A673 (cell line): ENCODE data around the gene SYT17. TPM values are rescaled to one million over a fixed set of nuclear protein-coding genes. Genes with fewer than 3 reads are reported as not detected.

Source experiments
- BruUV-seq: library from RNA; stranded (reverse); fragments of 400-500 nt; replicated peaks from 2 replicates; lab custom pipeline; 2021; lab: Mats Ljungman, UMichigan
- CTCF ChIA-PET: fragments of 300-600 bp; sonication (Branson Sonifier 250); formaldehyde crosslinking; loops from one replicate; lab custom pipeline; 2022; ENCODE audit warnings: antibody characterized with exemption; lab: Charles Lee
- POLR2A ChIA-PET: fragments of 300-600 bp; sonication (Branson Sonifier 250); formaldehyde crosslinking; loops from one replicate; lab custom pipeline; 2022; ENCODE audit warnings: antibody characterized with exemption; ENCODE audit not compliant: low non-redundant PET; lab: Charles Lee
- DNase-seq: peaks from one replicate; pipeline ENCODE4 v3.0.0-alpha.2; 2015; ENCODE audit warnings: low spot score
- H3K27ac ChIP-seq: fragments of 200-600 bp; sonication (generic); 2 replicates; pipeline ENCODE4 v1.5.1; 2016; ENCODE audit warnings: mixed run types, low read depth, mild to moderate bottlenecking, mixed read lengths, antibody characterized with exemption, low read length; ENCODE audit not compliant: poor library complexity, severe bottlenecking
- H3K27me3 ChIP-seq: fragments of 200-600 bp; sonication (generic); replicated peaks from 2 replicates; pipeline ENCODE4 v1.6.1; 2017; ENCODE audit warnings: mixed run types, low read depth, mild to moderate bottlenecking, mixed read lengths, antibody characterized with exemption, low read length; ENCODE audit not compliant: insufficient read depth, poor library complexity
- H3K36me3 ChIP-seq: fragments of 200-600 bp; sonication (generic); 2 replicates; pipeline ENCODE4 v1.6.1; 2016; ENCODE audit warnings: mixed run types, mild to moderate bottlenecking, mixed read lengths, antibody characterized with exemption, low read length; ENCODE audit not compliant: insufficient read depth, poor library complexity, severe bottlenecking
- H3K4me1 ChIP-seq: fragments of 200-600 bp; sonication (generic); 2 replicates; pipeline ENCODE4 v1.6.1; 2017; ENCODE audit warnings: mixed run types, mild to moderate bottlenecking, mixed read lengths, antibody characterized with exemption, low read length; ENCODE audit not compliant: insufficient read depth, poor library complexity, severe bottlenecking
- H3K4me3 ChIP-seq: fragments of 200-600 bp; sonication (generic); 2 replicates; pipeline ENCODE4 v1.5.1; 2016; ENCODE audit warnings: low read depth, mixed run types, mild to moderate bottlenecking, mixed read lengths, low read length; ENCODE audit not compliant: poor library complexity, severe bottlenecking
- H3K9me3 ChIP-seq: fragments of 200-600 bp; sonication (generic); 2 replicates; pipeline ENCODE4 v1.6.1; 2016; ENCODE audit warnings: mixed run types, low read depth, mild to moderate bottlenecking, mixed read lengths, antibody characterized with exemption, low read length; ENCODE audit not compliant: poor library complexity, severe bottlenecking
- CTCF ChIP-seq: fragments of 300-800, 200-600 bp; sonication (generic); conservative IDR thresholded peaks from 2 replicates; pipeline ENCODE4 v1.5.1; 2017; ENCODE audit warnings: low read depth, mild to moderate bottlenecking, antibody characterized with exemption, low read length, moderate library complexity, mixed read lengths
- EZH2 ChIP-seq: fragments of 200-600 bp; sonication (generic); IDR thresholded peaks from 2 replicates; pipeline ENCODE4 v1.6.1; 2017; ENCODE audit warnings: borderline replicate concordance, low read depth, mild to moderate bottlenecking, mixed read lengths, antibody characterized with exemption, low read length; ENCODE audit not compliant: poor library complexity, severe bottlenecking
- intact Hi-C: fragments of 100-400 bp; cut with micrococcal nuclease; formaldehyde crosslinking; loops from one replicate; pipeline ENCODE4 v1.10.0; 2022; ENCODE audit not compliant: unreplicated experiment
- total RNA-seq: library from RNA; stranded (reverse); gene quantifications from 2 replicates; pipeline ENCODE4 v1.2.3, GENCODE V29; 2021

Gene SYT17
- total RNA-seq, 1 experiment from 2014 or later = 0.24 TPM

GRCh38 chr16:19196871-19197270, 28.8 kb downstream of the SYT17 start:
- Histone ChIP-seq H3K9me3 (no peaks in the 10 kb centered on the region), H3K36me3 (no peaks in the 10 kb centered on the region), H3K27ac (no peak overlapping the region), H3K4me1 (no peaks in the 10 kb centered on the region), H3K27me3 (no peaks in the 10 kb centered on the region), H3K4me3 (no peak overlapping the region)
- CTCF ChIA-PET = no interaction called here
- no peak for DNase-seq
- no TSS peak for BruUV-seq
- intact Hi-C loops = no loop called here
- TF ChIP-seq CTCF (no peak), EZH2 (no peak)
- POLR2A ChIA-PET = no interaction called here

- no TSS peak for BruUV-seq
- Histone ChIP-seq H3K9me3 (no peaks in the 10 kb centered on the region), H3K27ac (no peak overlapping the region), H3K36me3 (no peaks in the 10 kb centered on the region), H3K4me3 (no peak overlapping the region), H3K27me3 (no peaks in the 10 kb centered on the region), H3K4me1 (no peaks in the 10 kb centered on the region)
- no peak for DNase-seq
- TF ChIP-seq CTCF = no peak
- TF ChIP-seq EZH2 = no peak
- POLR2A ChIA-PET = no interaction called here
- intact Hi-C loops = no loop called here
- CTCF ChIA-PET = no interaction called here
These were observed 35.4 kb downstream of the SYT17 start for GRCh38 chr16:19203374-19203966.

- Histone ChIP-seq H3K36me3 (no peaks in the 10 kb centered on the region), H3K4me1 (no peaks in the 10 kb centered on the region), H3K9me3 (no peaks in the 10 kb centered on the region), H3K4me3 (no peak overlapping the region), H3K27me3 (no peaks in the 10 kb centered on the region), H3K27ac (no peak overlapping the region)
- intact Hi-C loops = no loop called here
- no TSS peak for BruUV-seq
- ChIA-PET POLR2A (no interaction called here), CTCF (no interaction called here)
- TF ChIP-seq CTCF (no peak), EZH2 (no peak)
- no peak for DNase-seq
These were observed 42.4 kb downstream of the SYT17 start for GRCh38 chr16:19210280-19210924.
